ENCODE measurements around the gene SRSF10. TPM values are rescaled to one million over a fixed set of nuclear protein-coding genes. Genes with fewer than 3 reads are reported as not detected.

SRSF10 gene
- total and polyA plus RNA-seq, 4 donors: 55.1 to 251 (median 78.4) TPM

- Histone ChIP-seq H3K36me3 (ENCODE audit: control insufficient read depth in 4 of 4, insufficient read depth in 4 of 4, low read length in 4 of 4) (no peaks in the 10 kb centered on the region), H3K27ac (ENCODE audit: low read depth in 1 of 2, low read length in 1 of 2) (no peak overlapping the region), H3K9me3 (ENCODE audit: control insufficient read depth in 4 of 4, insufficient read depth in 3 of 4, low read length in 3 of 4) (no peaks in the 10 kb centered on the region), H3K9ac (ENCODE audit: insufficient read depth in 1 of 2, low read length in 2 of 2) (no peak overlapping the region), H3K27me3 (ENCODE audit: control insufficient read depth in 3 of 3, insufficient read depth in 3 of 3, low read length in 2 of 3) (no peaks in the 10 kb centered on the region), H3K4me1 (ENCODE audit: control insufficient read depth in 5 of 5, insufficient read depth in 5 of 5, low read length in 5 of 5) (no peaks in the 10 kb centered on the region), H3K4me3 (no peak overlapping the region)
- ATAC-seq (ENCODE audit: insufficient read depth, low FRiP score) (no peak), DNase-seq (no peak)
- TF ChIP-seq CTCF (IDR thresholded peaks at IDR 0.05; ENCODE audit: control extremely low read depth, extremely low read depth): no peak
- 84 to 91% methylated on average over 1 of the region's 1 CpG for WGBS, 2 donors
Measured at GRCh38 chr1:23927097-23927496, 53.0 kb downstream of the SRSF10 start.

GRCh38 chr1:23925279-23925678 is 54.8 kb downstream of the SRSF10 start:
- DNase-seq (no peak), ATAC-seq (ENCODE audit: insufficient read depth, low FRiP score) (no peak)
- H3K27ac ChIP-seq (ENCODE audit: low read depth in 1 of 2, low read length in 1 of 2): no peak overlapping the region
- H3K27me3 ChIP-seq (ENCODE audit: control insufficient read depth in 3 of 3, insufficient read depth in 3 of 3, low read length in 2 of 3): no peaks in the 10 kb centered on the region
- H3K4me1 ChIP-seq (ENCODE audit: control insufficient read depth in 5 of 5, insufficient read depth in 5 of 5, low read length in 5 of 5): peaks cover 0 to under 1% (median 0%) of the 10 kb centered on the region in 5 donors
- H3K9ac ChIP-seq (ENCODE audit: insufficient read depth in 1 of 2, low read length in 2 of 2): no peak overlapping the region
- H3K9me3 ChIP-seq (ENCODE audit: control insufficient read depth in 4 of 4, insufficient read depth in 3 of 4, low read length in 3 of 4): no peaks in the 10 kb centered on the region
- no peaks in the 10 kb centered on the region for H3K36me3 ChIP-seq (ENCODE audit: control insufficient read depth in 4 of 4, insufficient read depth in 4 of 4, low read length in 4 of 4)
- no peak for TF ChIP-seq CTCF (IDR thresholded peaks at IDR 0.05; ENCODE audit: control extremely low read depth, extremely low read depth)
- WGBS, 2 donors: 87 to 93% methylated on average over 3 of the region's 3 CpGs
- H3K4me3 ChIP-seq: no peak overlapping the region

GRCh38 chr1:23924601-23925000 is 55.5 kb downstream of the SRSF10 start:
- Histone ChIP-seq H3K9ac (ENCODE audit: insufficient read depth in 1 of 2, low read length in 2 of 2) (no peak overlapping the region), H3K27ac (ENCODE audit: low read depth in 1 of 2, low read length in 1 of 2) (no peak overlapping the region), H3K4me1 (ENCODE audit: control insufficient read depth in 5 of 5, insufficient read depth in 5 of 5, low read length in 5 of 5) (peaks cover 0 to 6% (median 0%) of the 10 kb centered on the region in 5 donors), H3K9me3 (ENCODE audit: control insufficient read depth in 4 of 4, insufficient read depth in 3 of 4, low read length in 3 of 4) (no peaks in the 10 kb centered on the region), H3K36me3 (ENCODE audit: control insufficient read depth in 4 of 4, insufficient read depth in 4 of 4, low read length in 4 of 4) (no peaks in the 10 kb centered on the region), H3K4me3 (no peak overlapping the region), H3K27me3 (ENCODE audit: control insufficient read depth in 3 of 3, insufficient read depth in 3 of 3, low read length in 2 of 3) (no peaks in the 10 kb centered on the region)
- no peak for TF ChIP-seq CTCF (IDR thresholded peaks at IDR 0.05; ENCODE audit: control extremely low read depth, extremely low read depth)
- 94 to 98% methylated on average over 11 of the region's 11 CpGs for WGBS, 2 donors
- ATAC-seq (ENCODE audit: insufficient read depth, low FRiP score) (no peak), DNase-seq (no peak)
